SIG-M5 treated with dmso at 0.1 percent for 504 hours (cell line): ENCODE measurements around the gene CMTM2.
A peak's percentile ranks its signal among the peaks of the same experiment; 100 is the strongest.
"Not testable (repeated sequence)": the region's sequence is repeated elsewhere in the genome, so short reads cannot be mapped to it uniquely, and the experiment has no call there.

Experiments used
- DNase-seq: peaks from one replicate; lab custom pipeline; 2025; ENCODE audit not compliant: unreplicated experiment; lab: John Stamatoyannopoulos, UW

The CMTM2 gene

GRCh38 chr16:66605979-66606751 is 26.9 kb downstream of the CMTM2 start:
- peak; percentile 23 for DNase-seq

GRCh38 chr16:66608241-66609138 is 29.2 kb downstream of the CMTM2 start:
- DNase-seq, result peak; percentile 77

GRCh38 chr16:66609139-66609510 is 29.9 kb downstream of the CMTM2 start:
- DNase-seq, result no peak

- no peak for DNase-seq
Observed at GRCh38 chr16:66610111-66610820, 31.0 kb downstream of the CMTM2 start.

GRCh38 chr16:66611911-66612310 is 32.6 kb downstream of the CMTM2 start:
- not testable (repeated sequence) for DNase-seq

- DNase-seq, result no peak
Observed at GRCh38 chr16:66612422-66612821, 33.2 kb downstream of the CMTM2 start.

GRCh38 chr16:66614161-66614802 is 35.0 kb downstream of the CMTM2 start:
- no peak for DNase-seq

GRCh38 chr16:66616169-66616568 is 36.9 kb downstream of the CMTM2 start:
- DNase-seq, result no peak

- DNase-seq, result peak; percentile 14
Observed at GRCh38 chr16:66616592-66616991, 37.3 kb downstream of the CMTM2 start.

GRCh38 chr16:66617010-66617434 is 37.8 kb downstream of the CMTM2 start:
- DNase-seq, result no peak

- DNase-seq, result no peak
Observed at GRCh38 chr16:66617728-66618127, 38.5 kb downstream of the CMTM2 start.

GRCh38 chr16:66618588-66619375 is 39.5 kb downstream of the CMTM2 start:
- DNase-seq, result no peak

GRCh38 chr16:66619534-66620428 is 40.5 kb downstream of the CMTM2 start:
- DNase-seq, result peak; percentile 48

- no peak for DNase-seq
Observed at GRCh38 chr16:66620429-66620795, 41.1 kb downstream of the CMTM2 start.

GRCh38 chr16:66621973-66622372 is 42.7 kb downstream of the CMTM2 start:
- no peak for DNase-seq

- DNase-seq, result no peak
Observed at GRCh38 chr16:66622863-66623262, 43.6 kb downstream of the CMTM2 start.

- DNase-seq, result no peak
Observed at GRCh38 chr16:66623755-66624154, 44.5 kb downstream of the CMTM2 start.

- not testable (repeated sequence) for DNase-seq
Observed at GRCh38 chr16:66627611-66628378, 48.5 kb downstream of the CMTM2 start.
